GM12878 (cell line): ENCODE data around the gene PXMP2. TPM values are rescaled to one million over a fixed set of nuclear protein-coding genes. Genes with fewer than 3 reads are reported as not detected.

Experiments used
- CTCF ChIP-seq, 3 experiments: IDR thresholded peaks in 2 of 3; conservative IDR thresholded peaks in 1 of 3; 2 replicates each; pipeline ENCODE4 v1.5.1; 2011; ENCODE audit warnings: low read depth in 3 of 3, low read length in 3 of 3, mild to moderate bottlenecking in 3 of 3, control low read depth in 2 of 3, moderate library complexity in 2 of 3, inconsistent platforms in 1 of 3, mixed read lengths in 1 of 3; ENCODE audit not compliant: control insufficient read depth in 2 of 3, insufficient read depth in 1 of 3; ENCODE audit errors: extremely low read depth in 1 of 3
- HSF1 ChIP-seq: fragments of 150-350 bp; IDR thresholded peaks from 2 replicates; pipeline ENCODE4 v1.6.1; 2014; ENCODE audit warnings: mild to moderate bottlenecking, low read depth, low read length
- KDM1A ChIP-seq: fragments of 200-600 bp; sonication (generic); IDR thresholded peaks from 2 replicates; pipeline ENCODE4 v1.6.1; 2016; ENCODE audit warnings: borderline replicate concordance
- SP1 ChIP-seq: IDR thresholded peaks from one replicate; pipeline ENCODE4 v1.6.1; 2011; ENCODE audit warnings: low read depth, low read length
- polyA plus RNA-seq, 11 experiments: library from polyadenylated mRNA; depleted of rRNA in 4 of 11; unstranded in 6 of 11; stranded (reverse) in 5 of 11; fragments of >200 nt; fragmentation: Nextera tagmentation in 4 of 11; fragmentation: Illumina TruSeq in 1 of 11; extraction: Ambion mirVana in 4 of 11; extraction: Trizol in 1 of 11; gene quantifications; 1 replicate in 1 of 11; 2 replicates in 10 of 11; pipeline versions ENCODE4 v1.2.1 to v1.2.3, GENCODE V29; 2011 to 2016; ENCODE audit warnings: inconsistent platforms in 2 of 11, missing spikeins in 2 of 11, low read depth in 1 of 11
- total RNA-seq, 4 experiments: library from RNA; depleted of rRNA in 3 of 4; stranded (reverse); fragments of >200 nt in 3 of 4; fragmentation: Illumina TruSeq in 1 of 4; extraction: Trizol in 1 of 4; gene quantifications; 2 replicates each; pipeline versions ENCODE4 v1.2.1 to v1.2.3, GENCODE V29; 2013 to 2021
- TF ChIP-seq, protein P1 (sequence below): fragments of 450-650 bp; formaldehyde crosslinking; IDR thresholded peaks from 2 replicates; pipeline ENCODE4 v1.4.0; 2022; ENCODE audit warnings: mild to moderate bottlenecking, moderate library complexity

Gene PXMP2
- total and polyA plus RNA-seq, 10 of the 15 experiments (the other 5 are each of a cell fraction or from before 2014, with no cell fraction given) = 4.0 to 97.8 (median 42.0) TPM

DNA sequence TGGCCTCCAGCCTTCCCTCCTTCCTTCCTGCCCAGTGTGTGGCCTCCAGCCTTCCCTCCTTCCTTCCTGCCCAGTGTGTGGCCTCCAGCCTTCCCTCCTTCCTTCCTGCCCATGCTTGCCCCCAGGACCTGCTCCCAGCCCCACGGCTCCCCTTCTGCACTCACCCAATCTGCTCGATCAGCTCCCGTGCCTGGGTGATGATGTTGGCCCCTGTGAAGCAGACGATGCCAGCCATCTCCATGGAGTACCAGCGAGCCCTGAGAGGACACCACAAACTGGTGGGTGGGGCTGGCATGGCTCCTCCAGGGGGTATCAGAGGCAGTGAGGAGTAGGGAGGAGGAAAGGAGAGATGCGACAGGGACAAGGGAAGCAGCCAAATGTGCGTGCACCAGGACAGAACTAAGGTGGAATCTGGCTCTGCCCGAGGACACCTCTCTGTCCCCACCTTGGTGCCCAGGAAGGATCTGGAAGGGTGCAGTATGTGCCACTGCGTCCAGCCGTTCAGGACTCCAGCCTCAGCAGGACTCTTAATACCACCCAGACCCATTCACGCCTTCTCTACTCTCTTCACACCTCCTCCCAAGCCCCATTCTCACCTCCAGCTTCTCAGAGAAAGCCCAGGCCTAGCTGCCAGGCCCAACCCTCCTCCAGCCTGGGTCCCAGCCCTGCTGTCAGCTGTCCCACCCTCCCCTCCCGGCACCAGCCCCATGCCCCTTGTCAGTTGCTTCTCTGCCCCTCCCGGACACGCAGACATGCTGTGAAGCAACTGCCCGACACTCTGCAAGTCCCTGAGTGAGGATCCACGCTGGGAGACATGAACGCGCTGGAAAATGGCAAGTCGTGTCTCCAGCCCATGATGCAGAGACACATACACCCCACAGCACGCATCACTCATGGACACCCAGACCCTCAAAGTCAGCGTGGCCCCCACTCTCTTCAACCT, 22.9 kb upstream of the PXMP2 start (continued):
- TF ChIP-seq, protein P1, sequence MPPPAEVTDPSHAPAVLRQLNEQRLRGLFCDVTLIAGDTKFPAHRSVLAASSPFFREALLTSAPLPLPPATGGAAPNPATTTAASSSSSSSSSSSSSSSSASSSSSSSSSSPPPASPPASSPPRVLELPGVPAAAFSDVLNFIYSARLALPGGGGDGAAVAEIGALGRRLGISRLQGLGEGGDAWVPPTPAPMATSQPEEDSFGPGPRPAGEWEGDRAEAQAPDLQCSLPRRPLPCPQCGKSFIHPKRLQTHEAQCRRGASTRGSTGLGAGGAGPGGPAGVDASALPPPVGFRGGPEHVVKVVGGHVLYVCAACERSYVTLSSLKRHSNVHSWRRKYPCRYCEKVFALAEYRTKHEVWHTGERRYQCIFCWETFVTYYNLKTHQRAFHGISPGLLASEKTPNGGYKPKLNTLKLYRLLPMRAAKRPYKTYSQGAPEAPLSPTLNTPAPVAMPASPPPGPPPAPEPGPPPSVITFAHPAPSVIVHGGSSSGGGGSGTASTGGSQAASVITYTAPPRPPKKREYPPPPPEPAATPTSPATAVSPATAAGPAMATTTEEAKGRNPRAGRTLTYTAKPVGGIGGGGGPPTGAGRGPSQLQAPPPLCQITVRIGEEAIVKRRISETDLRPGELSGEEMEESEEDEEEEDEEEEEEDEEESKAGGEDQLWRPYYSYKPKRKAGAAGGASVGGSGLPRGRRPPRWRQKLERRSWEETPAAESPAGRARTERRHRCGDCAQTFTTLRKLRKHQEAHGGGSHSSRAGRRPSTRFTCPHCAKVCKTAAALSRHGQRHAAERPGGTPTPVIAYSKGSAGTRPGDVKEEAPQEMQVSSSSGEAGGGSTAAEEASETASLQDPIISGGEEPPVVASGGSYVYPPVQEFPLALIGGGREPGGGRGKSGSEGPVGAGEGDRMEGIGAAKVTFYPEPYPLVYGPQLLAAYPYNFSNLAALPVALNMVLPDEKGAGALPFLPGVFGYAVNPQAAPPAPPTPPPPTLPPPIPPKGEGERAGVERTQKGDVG (CRISPR knock-in tag) = no peak
- TF ChIP-seq CTCF (IDR thresholded peaks at IDR 0.05 in 2 of 3, conservative IDR thresholded peaks at IDR 0.05 in 1 of 3; ENCODE audit: control insufficient read depth in 2 of 3, extremely low read depth in 1 of 3, insufficient read depth in 1 of 3, low read depth in 3 of 3, low read length in 3 of 3) (no peak), SP1 (no peak), HSF1 (no peak), KDM1A (no peak)
